ENCODE results near the gene JARID2. TPM values are rescaled to one million over a fixed set of nuclear protein-coding genes. Genes with fewer than 3 reads are reported as not detected.

The JARID2 gene
- total and polyA plus RNA-seq, 7 donors, result 1.1 to 16.1 (median 4.9) TPM

DNA sequence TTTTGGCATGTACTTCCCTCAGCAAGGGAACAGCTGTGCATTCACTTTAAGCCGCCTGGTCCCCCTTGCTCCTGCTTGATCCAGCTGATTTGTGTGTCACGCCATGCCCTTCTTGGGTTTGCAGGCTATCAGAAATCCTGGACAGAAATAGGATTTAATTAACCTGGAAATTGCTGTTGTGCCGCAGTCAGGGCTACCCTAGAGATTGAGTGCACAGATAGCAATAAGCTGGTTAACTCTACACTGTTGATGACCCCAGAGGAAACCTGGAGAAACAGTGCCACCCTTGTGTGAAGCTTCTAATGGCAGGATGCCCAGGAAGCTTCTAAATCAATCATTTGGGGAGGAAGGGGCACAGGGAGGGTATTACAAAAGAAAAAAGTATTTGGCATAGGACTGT, 199.0 kb downstream of the JARID2 start:
- peaks cover 87% of the 10 kb centered on the region for H3K4me1 ChIP-seq
- intact Hi-C loops (cut with DNase I), result loop anchor here (5.0 kb wide), 4 partner anchors 42 to 193 kb away; no protein-coding TSS in a partner anchor
- 16 to 29% (median 16%) methylated on average over 3 of the region's 3 CpGs for WGBS, 3 donors
- no peak for DNase-seq
- no peaks in the 10 kb centered on the region for H3K36me3 ChIP-seq (ENCODE audit: insufficient read depth in 1 of 2, low read depth in 1 of 2)
- no peak overlapping the region for H3K4me3 ChIP-seq
- no peaks in the 10 kb centered on the region for H3K9me3 ChIP-seq
- H3K27me3 ChIP-seq (ENCODE audit: insufficient read depth in 3 of 3, low read length in 2 of 3), result no peaks in the 10 kb centered on the region
- ATAC-seq, result peak in 1 of 4 donors; percentile 19
- H3K27ac ChIP-seq, result no peak overlapping the region
- TF ChIP-seq, protein P1, sequence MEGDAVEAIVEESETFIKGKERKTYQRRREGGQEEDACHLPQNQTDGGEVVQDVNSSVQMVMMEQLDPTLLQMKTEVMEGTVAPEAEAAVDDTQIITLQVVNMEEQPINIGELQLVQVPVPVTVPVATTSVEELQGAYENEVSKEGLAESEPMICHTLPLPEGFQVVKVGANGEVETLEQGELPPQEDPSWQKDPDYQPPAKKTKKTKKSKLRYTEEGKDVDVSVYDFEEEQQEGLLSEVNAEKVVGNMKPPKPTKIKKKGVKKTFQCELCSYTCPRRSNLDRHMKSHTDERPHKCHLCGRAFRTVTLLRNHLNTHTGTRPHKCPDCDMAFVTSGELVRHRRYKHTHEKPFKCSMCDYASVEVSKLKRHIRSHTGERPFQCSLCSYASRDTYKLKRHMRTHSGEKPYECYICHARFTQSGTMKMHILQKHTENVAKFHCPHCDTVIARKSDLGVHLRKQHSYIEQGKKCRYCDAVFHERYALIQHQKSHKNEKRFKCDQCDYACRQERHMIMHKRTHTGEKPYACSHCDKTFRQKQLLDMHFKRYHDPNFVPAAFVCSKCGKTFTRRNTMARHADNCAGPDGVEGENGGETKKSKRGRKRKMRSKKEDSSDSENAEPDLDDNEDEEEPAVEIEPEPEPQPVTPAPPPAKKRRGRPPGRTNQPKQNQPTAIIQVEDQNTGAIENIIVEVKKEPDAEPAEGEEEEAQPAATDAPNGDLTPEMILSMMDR (IDR thresholded peaks at IDR 0.05), result no peak

DNA sequence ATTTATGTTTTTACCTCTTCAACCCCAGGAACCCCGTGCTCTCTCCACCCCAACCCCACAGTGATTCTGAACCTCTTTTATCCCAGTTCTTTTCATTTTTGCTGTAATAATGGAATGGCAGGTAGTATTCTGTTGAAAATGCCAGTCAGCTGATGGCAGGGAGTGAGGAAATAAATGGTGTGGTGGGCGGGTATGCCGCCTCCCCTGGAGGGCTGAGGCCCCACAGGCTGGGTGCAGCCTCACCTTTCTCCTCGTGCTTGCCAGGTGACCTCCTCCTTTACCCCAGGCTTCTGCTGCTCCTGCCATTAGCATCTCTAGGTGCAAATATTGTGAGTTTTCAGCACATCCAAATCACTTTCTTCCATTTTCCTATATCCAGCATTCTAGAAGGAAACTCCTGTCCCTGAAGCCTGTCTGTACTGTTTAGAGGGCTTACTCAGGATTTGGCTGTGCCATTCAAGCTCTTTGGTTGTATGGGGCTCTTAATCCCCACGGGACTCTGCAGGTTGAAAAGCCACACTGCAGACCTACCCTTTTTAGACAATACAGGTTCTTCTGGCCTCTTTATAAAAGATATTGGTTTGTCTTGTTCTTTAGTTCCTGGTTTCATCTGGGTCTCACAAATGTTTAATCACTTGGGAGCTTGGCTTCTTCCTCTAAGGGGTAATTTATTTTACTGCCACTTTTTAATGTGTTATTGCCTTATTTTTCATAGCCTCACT, 201.8 kb downstream of the JARID2 start:
- intact Hi-C loops (cut with DNase I), result loop anchor here in 1 of 2 donors (5.0 kb wide), 1 partner anchor 40 kb away; no protein-coding TSS in a partner anchor
- WGBS, 3 donors, result 84 to 94% (median 86%) methylated on average over 5 of the region's 5 CpGs
- no peak for ATAC-seq

DNA sequence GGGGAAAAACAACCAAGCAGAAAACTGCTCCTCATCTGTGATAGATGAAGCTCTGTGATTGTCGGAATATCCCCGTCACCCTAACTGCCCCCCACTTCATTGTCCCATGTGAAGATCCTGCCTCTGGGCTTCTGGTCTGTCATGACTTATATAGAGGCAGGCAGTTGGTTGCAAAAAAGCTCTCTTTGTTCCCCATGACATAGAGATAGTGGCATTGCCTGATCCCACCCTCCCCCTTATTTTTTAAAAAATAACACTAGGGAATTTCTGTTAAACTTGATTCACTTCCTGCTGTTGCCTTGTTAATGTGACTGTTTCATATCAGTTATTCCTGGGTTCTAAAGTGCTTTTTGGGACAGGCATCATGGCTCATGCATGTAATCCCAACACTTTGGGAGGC, 203.1 kb downstream of the JARID2 start:
- intact Hi-C loops (cut with DNase I), result loop anchor here in 1 of 2 donors (5.0 kb wide), 1 partner anchor 38 kb away; no protein-coding TSS in a partner anchor
- TF ChIP-seq, protein P1 (IDR thresholded peaks at IDR 0.05), result no peak

More for the DNA sequence above, 201.8 kb downstream of the JARID2 start:
- peaks cover 63% of the 10 kb centered on the region for H3K4me1 ChIP-seq
- no peaks in the 10 kb centered on the region for H3K9me3 ChIP-seq
- DNase-seq, result no peak
- TF ChIP-seq, protein P1 (IDR thresholded peaks at IDR 0.05), result no peak
- H3K27ac ChIP-seq, result no peak overlapping the region
- H3K4me3 ChIP-seq, result no peak overlapping the region
- H3K27me3 ChIP-seq (ENCODE audit: insufficient read depth in 3 of 3, low read length in 2 of 3), result no peaks in the 10 kb centered on the region
- H3K36me3 ChIP-seq (ENCODE audit: insufficient read depth in 1 of 2, low read depth in 1 of 2), result no peaks in the 10 kb centered on the region

DNA sequence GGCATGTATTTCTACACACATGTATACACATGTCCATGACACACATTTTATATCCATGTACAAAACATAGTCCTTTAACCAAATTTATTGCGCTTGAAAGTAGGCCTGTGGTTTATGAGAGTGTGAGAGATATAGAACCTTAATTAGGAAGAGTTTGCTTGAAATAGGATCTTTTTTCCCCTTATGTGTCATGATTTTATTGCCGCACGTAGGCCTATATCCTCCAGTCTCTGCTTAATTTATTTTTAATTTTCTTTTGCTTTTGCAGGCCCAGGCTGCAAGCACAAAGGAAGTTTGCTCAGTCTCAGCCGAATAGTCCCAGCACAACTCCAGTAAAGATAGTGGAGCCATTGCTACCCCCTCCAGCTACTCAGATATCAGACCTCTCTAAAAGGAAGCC, 205.9 kb downstream of the JARID2 start:
- Histone ChIP-seq H3K4me1 (peaks cover 52% of the 10 kb centered on the region), H3K4me3 (no peak overlapping the region), H3K9me3 (no peaks in the 10 kb centered on the region), H3K36me3 (ENCODE audit: insufficient read depth in 1 of 2, low read depth in 1 of 2) (no peaks in the 10 kb centered on the region), H3K27ac (no peak overlapping the region), H3K27me3 (ENCODE audit: insufficient read depth in 3 of 3, low read length in 2 of 3) (no peaks in the 10 kb centered on the region)
- intact Hi-C loops (cut with DNase I), result no loop called here
- ATAC-seq (no peak), DNase-seq (no peak)
- TF ChIP-seq, protein P1 (IDR thresholded peaks at IDR 0.05), result no peak
- 87 to 95% (median 91%) methylated on average over 4 of the region's 4 CpGs for WGBS, 3 donors

More for the DNA sequence above, 203.1 kb downstream of the JARID2 start:
- WGBS, 3 donors, result 96 to 100% (median 98%) methylated on average over 2 of the region's 2 CpGs
- DNase-seq, result no peak
- no peak for ATAC-seq
- Histone ChIP-seq H3K27ac (no peak overlapping the region), H3K9me3 (no peaks in the 10 kb centered on the region), H3K4me3 (no peak overlapping the region), H3K4me1 (peaks cover 59% of the 10 kb centered on the region), H3K27me3 (ENCODE audit: insufficient read depth in 3 of 3, low read length in 2 of 3) (no peaks in the 10 kb centered on the region), H3K36me3 (ENCODE audit: insufficient read depth in 1 of 2, low read depth in 1 of 2) (no peaks in the 10 kb centered on the region)
